GM12878 (cell line): ENCODE data around the gene WDSUB1. TPM values are rescaled to one million over a fixed set of nuclear protein-coding genes. Genes with fewer than 3 reads are reported as not detected.

Source experiments
- ATAC-seq: fragments of 200-7000 bp; cut with Tn5 transposase; 3 replicates; pipeline ENCODE4 v1.9.1; 2020; ENCODE audit warnings: mild to moderate bottlenecking, moderate library complexity
- BruUV-seq: library from RNA; stranded (reverse); fragments of 400-500 nt; replicated peaks from 2 replicates; lab custom pipeline; 2021; lab: Mats Ljungman, UMichigan
- CTCF ChIA-PET: fragments of 300-600 bp; sonication (Branson Sonifier 250); formaldehyde crosslinking; extraction: SDS; loops from one replicate; lab custom pipeline; 2021; ENCODE audit warnings: inconsistent platforms; lab: Yijun Ruan, JAX
- POLR2A ChIA-PET: fragments of 350-600 bp; formaldehyde crosslinking; extraction: SDS; loops from one replicate; lab custom pipeline; 2021; ENCODE audit warnings: inconsistent platforms; lab: Charles Lee
- RAD21 ChIA-PET: fragments of 300-600 bp; sonication (Branson Sonifier 250); formaldehyde crosslinking; loops from one replicate; lab custom pipeline; 2023; ENCODE audit warnings: antibody characterized with exemption; ENCODE audit not compliant: unreplicated experiment; lab: Charles Lee
- SMC1A ChIA-PET: fragments of 300-600 bp; sonication (Branson Sonifier 250); formaldehyde crosslinking; loops from one replicate; lab custom pipeline; 2023; ENCODE audit not compliant: unreplicated experiment, uncharacterized antibody; lab: Charles Lee
- DNase-seq: peaks from one replicate; pipeline ENCODE4 v3.0.0-alpha.2; 2011; ENCODE audit warnings: low read depth, low spot score
- FAIRE-seq: peaks from 3 replicates; lab custom pipeline; 2011; peaks lifted over from hg19 to GRCh38; lab: Jason Lieb, UNC
- H2AFZ ChIP-seq: 2 replicates; pipeline ENCODE4 v1.6.0; 2011; ENCODE audit warnings: low read depth, low read length, control low read depth; ENCODE audit not compliant: control insufficient read depth
- H3K27ac ChIP-seq: 2 replicates; pipeline ENCODE4 v1.5.1; 2011; ENCODE audit warnings: control low read depth; ENCODE audit not compliant: control insufficient read depth, insufficient read depth
- H3K27me3 ChIP-seq, 2 experiments: replicated peaks in 1 of 2; 2 replicates each; pipeline versions ENCODE4 v1.6.0 to v1.6.1; 2011; ENCODE audit warnings: low read length in 1 of 2; ENCODE audit not compliant: control insufficient read depth in 2 of 2, insufficient read depth in 2 of 2
- H3K36me3 ChIP-seq, 2 experiments: 2 replicates each; pipeline ENCODE4 v1.5.1; 2011; ENCODE audit warnings: low read length in 1 of 2; ENCODE audit not compliant: control insufficient read depth in 2 of 2, insufficient read depth in 2 of 2
- H3K4me1 ChIP-seq: 2 replicates; pipeline ENCODE4 v1.6.1; 2011; ENCODE audit warnings: mild to moderate bottlenecking, low read length, moderate library complexity, mixed read lengths; ENCODE audit not compliant: control insufficient read depth, insufficient read depth
- H3K4me2 ChIP-seq: 2 replicates; pipeline ENCODE4 v1.6.0; 2011; ENCODE audit warnings: control low read depth; ENCODE audit not compliant: control insufficient read depth, insufficient read depth
- H3K4me3 ChIP-seq: fragments of 200-600 bp; sonication (generic); 2 replicates; pipeline ENCODE4 v1.5.1; 2016
- H3K79me2 ChIP-seq: 2 replicates; pipeline ENCODE4 v1.6.0; 2011; ENCODE audit warnings: low read length; ENCODE audit not compliant: control insufficient read depth, insufficient read depth
- H3K9ac ChIP-seq: 2 replicates; pipeline ENCODE4 v1.8.0; 2011; ENCODE audit warnings: low read length, control low read depth, mixed read lengths; ENCODE audit not compliant: control insufficient read depth, insufficient read depth
- H3K9me3 ChIP-seq: replicated peaks from 3 replicates; pipeline ENCODE4 v1.5.1; 2011; ENCODE audit warnings: mild to moderate bottlenecking, low read length; ENCODE audit not compliant: control insufficient read depth, insufficient read depth
- H4K20me1 ChIP-seq: 2 replicates; pipeline ENCODE4 v1.6.0; 2011; ENCODE audit not compliant: control insufficient read depth, insufficient read depth
- CBX5 ChIP-seq: sonication (generic); IDR thresholded peaks from 2 replicates; pipeline ENCODE4 v1.6.1; 2016; ENCODE audit warnings: low read depth, moderate library complexity, mild to moderate bottlenecking, inconsistent platforms
- CREB1 ChIP-seq: IDR thresholded peaks from 2 replicates; pipeline ENCODE4 v1.6.1; 2012; ENCODE audit warnings: low read depth, mild to moderate bottlenecking, inconsistent platforms
- CREM ChIP-seq: IDR thresholded peaks from 2 replicates; pipeline ENCODE4 v1.6.1; 2014; ENCODE audit warnings: antibody characterized with exemption, low read depth
- FOXM1 ChIP-seq: IDR thresholded peaks from 2 replicates; pipeline ENCODE4 v1.6.1; 2012; ENCODE audit warnings: low read depth, mild to moderate bottlenecking, inconsistent platforms, low read length, moderate library complexity
- GABPA ChIP-seq: IDR thresholded peaks from 2 replicates; pipeline ENCODE4 v1.6.1; 2014; ENCODE audit warnings: antibody characterized with exemption, low read depth, mild to moderate bottlenecking, inconsistent platforms
- POLR2AphosphoS2 ChIP-seq: IDR thresholded peaks from 2 replicates; pipeline ENCODE4 v1.6.1; 2011; ENCODE audit warnings: low read depth, mild to moderate bottlenecking, low read length, improper control_type of control experiment, moderate library complexity
- POLR2AphosphoS5 ChIP-seq: IDR thresholded peaks from 2 replicates; pipeline ENCODE4 v1.6.1; 2011; ENCODE audit warnings: mild to moderate bottlenecking, low read length, inconsistent platforms
- WGBS: methylation state at CpG from one replicate; pipeline ENCODE4 v1.1.6; 2016; ENCODE audit warnings: low lambda C conversion rate; ENCODE audit not compliant: insufficient replicate concordance, insufficient coverage; ENCODE audit errors: missing lambda C conversion rate; 5-methylcytosine and 5-hydroxymethylcytosine counted together
- in situ Hi-C: fragments of 300-500 bp; cut with MboI; formaldehyde crosslinking; loops from 9 replicates; pipeline ENCODE4 v1.14.3; 2018; ENCODE audit warnings: mixed read lengths
- intact Hi-C: fragments of 100-400 bp; cut with micrococcal nuclease; formaldehyde crosslinking; loops from one replicate; pipeline ENCODE4 v1.14.2; 2022; ENCODE audit not compliant: unreplicated experiment
- polyA plus RNA-seq, 11 experiments: library from polyadenylated mRNA; depleted of rRNA in 4 of 11; unstranded in 6 of 11; stranded (reverse) in 5 of 11; fragments of >200 nt; fragmentation: Nextera tagmentation in 4 of 11; fragmentation: Illumina TruSeq in 1 of 11; extraction: Ambion mirVana in 4 of 11; extraction: Trizol in 1 of 11; gene quantifications; 1 replicate in 1 of 11; 2 replicates in 10 of 11; pipeline versions ENCODE4 v1.2.1 to v1.2.3, GENCODE V29; 2011 to 2016; ENCODE audit warnings: inconsistent platforms in 2 of 11, missing spikeins in 2 of 11, low read depth in 1 of 11
- total RNA-seq, 4 experiments: library from RNA; depleted of rRNA in 3 of 4; stranded (reverse); fragments of >200 nt in 3 of 4; fragmentation: Illumina TruSeq in 1 of 4; extraction: Trizol in 1 of 4; gene quantifications; 2 replicates each; pipeline versions ENCODE4 v1.2.1 to v1.2.3, GENCODE V29; 2013 to 2021
- TF ChIP-seq, protein P1 (sequence below), 3 experiments: IDR thresholded peaks in 2 of 3; conservative IDR thresholded peaks in 1 of 3; 2 replicates each; pipeline ENCODE4 v1.5.1; 2011; ENCODE audit warnings: low read depth in 3 of 3, low read length in 3 of 3, mild to moderate bottlenecking in 3 of 3, control low read depth in 2 of 3, moderate library complexity in 2 of 3, inconsistent platforms in 1 of 3, mixed read lengths in 1 of 3; ENCODE audit not compliant: control insufficient read depth in 2 of 3, insufficient read depth in 1 of 3; ENCODE audit errors: extremely low read depth in 1 of 3
- TF ChIP-seq, protein P2 (sequence below): fragments of 450-650 bp; IDR thresholded peaks from 2 replicates; pipeline ENCODE4 v1.6.1; 2017; ENCODE audit warnings: mild to moderate bottlenecking, moderate library complexity

Gene WDSUB1
- total and polyA plus RNA-seq, 10 of the 15 experiments (the other 5 are each of a cell fraction or from before 2014, with no cell fraction given), result 4.4 to 12.7 (median 7.6) TPM

DNA sequence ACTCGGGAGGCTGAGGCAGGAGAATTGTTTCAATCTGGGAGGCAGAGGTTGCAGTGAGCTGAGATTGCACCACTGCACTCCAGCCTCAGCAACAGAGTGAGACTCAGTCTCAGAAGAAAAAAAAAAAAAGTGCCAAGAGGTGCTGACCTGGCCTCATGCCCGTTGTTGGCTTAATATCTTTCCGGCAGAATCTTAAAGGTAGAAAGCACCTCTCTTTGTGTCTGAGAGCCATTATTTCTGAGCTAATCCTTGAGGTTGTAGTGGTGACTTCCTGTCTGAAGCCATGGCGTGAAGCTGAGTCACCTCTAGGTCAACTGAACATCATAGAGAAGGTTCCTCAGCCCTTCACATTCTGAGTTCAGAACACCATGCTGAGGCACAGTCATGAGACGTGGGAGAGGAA is 60.4 kb downstream of the WDSUB1 start:
- H3K9ac ChIP-seq, result no peak overlapping the region
- RAD21 ChIA-PET, result no interaction called here
- POLR2A ChIA-PET, result no interaction called here
- TF ChIP-seq GABPA, result 0 out of 2 replicates have a peak, but pooled peaks have one; percentile 17
- peak; percentile 68 for TF ChIP-seq CREB1
- TF ChIP-seq CREM, result peak; percentile 32; the same call in 1 of the 2 replicates
- TF ChIP-seq POLR2AphosphoS5, result no peak
- TF ChIP-seq, all 136 proteins: peak for 3
- Histone ChIP-seq H3K79me2 (no peaks in the 10 kb centered on the region), H3K27ac (no peak overlapping the region), H3K27me3 (no peaks in the 10 kb centered on the region), H3K4me1 (no peaks in the 10 kb centered on the region), H2AFZ (peak overlapping the region; percentile 29; the same call in 1 of the 2 replicates), H3K9me3 (no peaks in the 10 kb centered on the region), H3K4me2 (no peak overlapping the region), H3K36me3 (no peaks in the 10 kb centered on the region), H4K20me1 (no peaks in the 10 kb centered on the region), H3K4me3 (no peak overlapping the region)
- ChIA-PET CTCF (interaction anchor here (0.6 kb wide), 1 partner anchor 25 kb away, joined by 3 read pairs; no protein-coding TSS in a partner anchor), SMC1A (interaction anchor here (0.6 to 1.4 kb wide), 2 partner anchors 10 to 107 kb away, joined by 3 read pairs; no protein-coding TSS in a partner anchor)
- WGBS, result 38% methylated on average over 5 of the region's 5 CpGs
- in situ Hi-C loops (no loop called here), intact Hi-C loops (no loop called here)
- DNase-seq (no peak), ATAC-seq (peak; percentile 75), FAIRE-seq (no peak)
- BruUV-seq, result no TSS peak

DNA sequence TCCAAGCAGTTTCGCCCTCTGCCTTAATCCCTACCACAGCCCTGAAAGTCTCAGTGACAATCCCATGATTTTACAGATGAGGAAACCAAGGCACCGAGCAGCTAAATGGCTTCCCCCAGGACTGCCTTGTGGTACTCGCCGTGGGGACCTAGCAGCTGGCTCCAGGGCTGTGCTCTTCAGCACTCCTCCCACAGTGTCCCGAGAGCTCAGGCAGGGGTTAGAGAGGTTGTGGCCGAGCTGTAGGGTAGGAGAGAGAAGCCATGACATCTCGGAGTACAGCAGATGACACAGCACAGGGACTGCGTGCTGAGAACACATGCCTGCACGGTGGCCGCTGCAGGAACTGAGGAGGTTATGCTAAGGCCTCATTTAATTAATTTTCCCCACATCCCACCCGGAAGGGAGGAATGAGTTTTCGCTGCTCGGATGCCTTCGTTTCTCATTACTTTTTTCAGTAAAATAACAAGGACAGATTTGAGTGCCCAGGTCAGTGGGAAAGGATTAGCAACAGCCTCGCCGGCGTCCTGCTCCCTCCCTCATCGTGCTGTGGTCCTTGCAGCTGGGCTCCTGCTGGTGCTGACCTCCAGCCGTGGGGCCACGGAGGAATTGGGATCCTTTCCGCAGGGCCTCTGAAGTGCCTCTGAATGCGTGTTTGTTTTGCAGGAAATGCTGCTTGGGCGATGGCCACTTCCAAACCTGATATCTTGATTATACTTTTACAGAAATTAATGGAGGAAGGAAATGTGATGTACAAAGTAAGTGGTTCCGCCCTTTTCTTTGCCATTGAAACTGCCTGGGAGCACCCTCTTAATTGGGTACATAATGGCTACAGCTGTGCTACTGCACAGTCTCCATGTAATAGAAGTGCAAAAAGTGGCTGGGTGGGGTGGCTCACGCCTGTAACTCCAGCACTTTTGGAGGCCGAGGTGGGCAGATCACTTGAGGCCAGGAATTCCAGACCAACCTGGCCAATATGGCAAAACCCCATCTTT is 61.2 kb downstream of the WDSUB1 start:
- no peak for FAIRE-seq
- H3K4me2 ChIP-seq, result no peak overlapping the region
- TF ChIP-seq, protein P1, sequence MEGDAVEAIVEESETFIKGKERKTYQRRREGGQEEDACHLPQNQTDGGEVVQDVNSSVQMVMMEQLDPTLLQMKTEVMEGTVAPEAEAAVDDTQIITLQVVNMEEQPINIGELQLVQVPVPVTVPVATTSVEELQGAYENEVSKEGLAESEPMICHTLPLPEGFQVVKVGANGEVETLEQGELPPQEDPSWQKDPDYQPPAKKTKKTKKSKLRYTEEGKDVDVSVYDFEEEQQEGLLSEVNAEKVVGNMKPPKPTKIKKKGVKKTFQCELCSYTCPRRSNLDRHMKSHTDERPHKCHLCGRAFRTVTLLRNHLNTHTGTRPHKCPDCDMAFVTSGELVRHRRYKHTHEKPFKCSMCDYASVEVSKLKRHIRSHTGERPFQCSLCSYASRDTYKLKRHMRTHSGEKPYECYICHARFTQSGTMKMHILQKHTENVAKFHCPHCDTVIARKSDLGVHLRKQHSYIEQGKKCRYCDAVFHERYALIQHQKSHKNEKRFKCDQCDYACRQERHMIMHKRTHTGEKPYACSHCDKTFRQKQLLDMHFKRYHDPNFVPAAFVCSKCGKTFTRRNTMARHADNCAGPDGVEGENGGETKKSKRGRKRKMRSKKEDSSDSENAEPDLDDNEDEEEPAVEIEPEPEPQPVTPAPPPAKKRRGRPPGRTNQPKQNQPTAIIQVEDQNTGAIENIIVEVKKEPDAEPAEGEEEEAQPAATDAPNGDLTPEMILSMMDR (IDR thresholded peaks at IDR 0.05 in 2 of 3, conservative IDR thresholded peaks at IDR 0.05 in 1 of 3; ENCODE audit: control insufficient read depth in 2 of 3, extremely low read depth in 1 of 3, insufficient read depth in 1 of 3, low read depth in 3 of 3, low read length in 3 of 3), result no peak
- TF ChIP-seq, protein P2, sequence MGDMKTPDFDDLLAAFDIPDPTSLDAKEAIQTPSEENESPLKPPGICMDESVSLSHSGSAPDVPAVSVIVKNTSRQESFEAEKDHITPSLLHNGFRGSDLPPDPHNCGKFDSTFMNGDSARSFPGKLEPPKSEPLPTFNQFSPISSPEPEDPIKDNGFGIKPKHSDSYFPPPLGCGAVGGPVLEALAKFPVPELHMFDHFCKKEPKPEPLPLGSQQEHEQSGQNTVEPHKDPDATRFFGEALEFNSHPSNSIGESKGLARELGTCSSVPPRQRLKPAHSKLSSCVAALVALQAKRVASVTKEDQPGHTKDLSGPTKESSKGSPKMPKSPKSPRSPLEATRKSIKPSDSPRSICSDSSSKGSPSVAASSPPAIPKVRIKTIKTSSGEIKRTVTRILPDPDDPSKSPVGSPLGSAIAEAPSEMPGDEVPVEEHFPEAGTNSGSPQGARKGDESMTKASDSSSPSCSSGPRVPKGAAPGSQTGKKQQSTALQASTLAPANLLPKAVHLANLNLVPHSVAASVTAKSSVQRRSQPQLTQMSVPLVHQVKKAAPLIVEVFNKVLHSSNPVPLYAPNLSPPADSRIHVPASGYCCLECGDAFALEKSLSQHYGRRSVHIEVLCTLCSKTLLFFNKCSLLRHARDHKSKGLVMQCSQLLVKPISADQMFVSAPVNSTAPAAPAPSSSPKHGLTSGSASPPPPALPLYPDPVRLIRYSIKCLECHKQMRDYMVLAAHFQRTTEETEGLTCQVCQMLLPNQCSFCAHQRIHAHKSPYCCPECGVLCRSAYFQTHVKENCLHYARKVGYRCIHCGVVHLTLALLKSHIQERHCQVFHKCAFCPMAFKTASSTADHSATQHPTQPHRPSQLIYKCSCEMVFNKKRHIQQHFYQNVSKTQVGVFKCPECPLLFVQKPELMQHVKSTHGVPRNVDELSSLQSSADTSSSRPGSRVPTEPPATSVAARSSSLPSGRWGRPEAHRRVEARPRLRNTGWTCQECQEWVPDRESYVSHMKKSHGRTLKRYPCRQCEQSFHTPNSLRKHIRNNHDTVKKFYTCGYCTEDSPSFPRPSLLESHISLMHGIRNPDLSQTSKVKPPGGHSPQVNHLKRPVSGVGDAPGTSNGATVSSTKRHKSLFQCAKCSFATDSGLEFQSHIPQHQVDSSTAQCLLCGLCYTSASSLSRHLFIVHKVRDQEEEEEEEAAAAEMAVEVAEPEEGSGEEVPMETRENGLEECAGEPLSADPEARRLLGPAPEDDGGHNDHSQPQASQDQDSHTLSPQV, result no peak
- TF ChIP-seq POLR2AphosphoS2 (no peak), FOXM1 (no peak), CBX5 (no peak)

More for the DNA sequence above, 61.2 kb downstream of the WDSUB1 start:
- Histone ChIP-seq H3K27me3 (no peaks in the 10 kb centered on the region), H3K27ac (no peak overlapping the region), H3K9me3 (no peaks in the 10 kb centered on the region), H3K79me2 (no peaks in the 10 kb centered on the region), H3K4me1 (no peaks in the 10 kb centered on the region), H3K9ac (no peak overlapping the region), H4K20me1 (no peaks in the 10 kb centered on the region), H2AFZ (no peak overlapping the region), H3K4me3 (no peak overlapping the region), H3K36me3 (no peaks in the 10 kb centered on the region)
- ChIA-PET CTCF (no interaction called here), RAD21 (no interaction called here), POLR2A (no interaction called here), SMC1A (interaction anchor here (1.4 kb wide), 1 partner anchor 106 kb away, joined by 3 read pairs; no protein-coding TSS in a partner anchor)
- 92% methylated on average over 26 of the region's 26 CpGs for WGBS
- intact Hi-C loops (no loop called here), in situ Hi-C loops (no loop called here)
- no peak for ATAC-seq
- DNase-seq, result no peak
- BruUV-seq, result no TSS peak
